AG04450 (cell line): ENCODE results near the gene KCNQ2. TPM values are rescaled to one million over a fixed set of nuclear protein-coding genes. Genes with fewer than 3 reads are reported as not detected.

Experiments
- CTCF ChIA-PET: fragments of 300-600, 350-600 bp; formaldehyde crosslinking; extraction: SDS; loops from one replicate; lab custom pipeline; 2022; ENCODE audit warnings: antibody characterized with exemption, inconsistent platforms; lab: Charles Lee
- POLR2A ChIA-PET: fragments of 350-600 bp; formaldehyde crosslinking; extraction: SDS; loops from one replicate; lab custom pipeline; 2021; ENCODE audit warnings: antibody characterized with exemption, inconsistent platforms; lab: Yijun Ruan, JAX
- DNase-seq: peaks from one replicate; pipeline ENCODE4 v3.0.0-alpha.2; 2011; ENCODE audit warnings: low read depth, low spot score
- H3K27ac ChIP-seq: one replicate; pipeline ENCODE4 v1.5.1; 2012; ENCODE audit warnings: low read depth, low read length, control low read depth
- H3K27me3 ChIP-seq: one replicate; pipeline ENCODE4 v1.6.0; 2012; ENCODE audit warnings: low read length; ENCODE audit not compliant: control insufficient read depth, insufficient read depth
- H3K4me3 ChIP-seq: 2 replicates; pipeline ENCODE4 v1.5.1; 2011; ENCODE audit warnings: mild to moderate bottlenecking, low read depth, low read length, control low read depth
- H3K9me3 ChIP-seq: 2 replicates; pipeline ENCODE4 v1.5.1; 2012; ENCODE audit warnings: low read length; ENCODE audit not compliant: control insufficient read depth, insufficient read depth
- CTCF ChIP-seq: IDR thresholded peaks from 2 replicates; pipeline ENCODE4 v1.5.1; 2011; ENCODE audit warnings: low read depth, low read length, control low read depth, inconsistent platforms
- polyA plus RNA-seq: library from polyadenylated mRNA; depleted of rRNA; stranded (reverse); fragments of >200 nt; gene quantifications from 2 replicates; pipeline ENCODE4 v1.2.3, GENCODE V29; 2011; rRNA removed

KCNQ2 gene
- polyA plus RNA-seq, 1 experiment = not detected

GRCh38 chr20:63351811-63352591 lies 120.5 kb downstream of the KCNQ2 start:
- POLR2A ChIA-PET = no interaction called here
- Histone ChIP-seq H3K27me3 (peaks cover under 1% of the 10 kb centered on the region), H3K27ac (no peak overlapping the region), H3K9me3 (peaks cover 80% of the 10 kb centered on the region), H3K4me3 (no peak overlapping the region)
- no peak for DNase-seq
- CTCF ChIA-PET = no interaction called here
- no peak for TF ChIP-seq CTCF

GRCh38 chr20:63351326-63351700 lies 121.1 kb downstream of the KCNQ2 start:
- no peak for DNase-seq
- no peak for TF ChIP-seq CTCF
- ChIA-PET POLR2A (no interaction called here), CTCF (no interaction called here)
- H3K27me3 ChIP-seq = peaks cover 7% of the 10 kb centered on the region
- H3K9me3 ChIP-seq = peaks cover 73% of the 10 kb centered on the region
- no peak overlapping the region for H3K27ac ChIP-seq
- no peak overlapping the region for H3K4me3 ChIP-seq

GRCh38 chr20:63350597-63351325 lies 121.7 kb downstream of the KCNQ2 start:
- POLR2A ChIA-PET = no interaction called here
- H3K27ac ChIP-seq = no peak overlapping the region
- H3K9me3 ChIP-seq = peaks cover 72% of the 10 kb centered on the region
- peaks cover 12% of the 10 kb centered on the region for H3K27me3 ChIP-seq
- H3K4me3 ChIP-seq = no peak overlapping the region
- no peak for TF ChIP-seq CTCF
- no peak for DNase-seq
- CTCF ChIA-PET = no interaction called here

Other genes with a start within 250 kb of the KCNQ2 start
- gene BIRC7, start 236.8 kb downstream of the KCNQ2 start, polyA plus RNA-seq = not detected in 2 replicates
- not detected in 2 replicates for gene NKAIN4, start 218.2 kb downstream of the KCNQ2 start, polyA plus RNA-seq
- gene ARFGAP1, start 199.8 kb downstream of the KCNQ2 start, polyA plus RNA-seq = 52.6 and 70.9 TPM in 2 replicates
- not detected in 2 replicates for gene COL20A1, start 179.5 kb downstream of the KCNQ2 start, polyA plus RNA-seq
- not detected in 2 replicates for gene CHRNA4, start 111.3 kb downstream of the KCNQ2 start, polyA plus RNA-seq
- 0.94 and 0.99 TPM in 2 replicates for gene EEF1A2, start 26.4 kb upstream of the KCNQ2 start, polyA plus RNA-seq
- 13.5 and 21.7 TPM in 2 replicates for gene PPDPF, start 48.1 kb upstream of the KCNQ2 start, polyA plus RNA-seq
- 0.02 TPM in 1 of 2 replicates, not detected in the other for gene PTK6, start 64.7 kb upstream of the KCNQ2 start, polyA plus RNA-seq
- gene SRMS, start 75.1 kb upstream of the KCNQ2 start, polyA plus RNA-seq = not detected in 2 replicates
- gene FNDC11, start 81.5 kb upstream of the KCNQ2 start, polyA plus RNA-seq = 0.64 and 0.76 TPM in 2 replicates
- 4.6 and 7.0 TPM in 2 replicates for gene HELZ2, start 101.6 kb upstream of the KCNQ2 start, polyA plus RNA-seq
- 6.3 and 7.3 TPM in 2 replicates for gene GMEB2, start 154.4 kb upstream of the KCNQ2 start, polyA plus RNA-seq
- 21.8 and 26.9 TPM in 2 replicates for gene STMN3, start 180.8 kb upstream of the KCNQ2 start, polyA plus RNA-seq
- 11.3 and 14.6 TPM in 2 replicates for gene RTEL1, start 185.7 kb upstream of the KCNQ2 start, polyA plus RNA-seq
- gene TNFRSF6B, start 224.0 kb upstream of the KCNQ2 start, polyA plus RNA-seq = 2.5 and 5.2 TPM in 2 replicates
- 21.4 and 23.8 TPM in 2 replicates for gene ARFRP1, start 235.3 kb upstream of the KCNQ2 start, polyA plus RNA-seq
- gene ZGPAT, start 235.4 kb upstream of the KCNQ2 start, polyA plus RNA-seq = 8.7 and 10.6 TPM in 2 replicates